Daoy (cell line): ENCODE measurements around the gene CCDC112. TPM values are rescaled to one million over a fixed set of nuclear protein-coding genes. Genes with fewer than 3 reads are reported as not detected.

ENCODE experiments used
- DNase-seq: peaks from one replicate; pipeline ENCODE4 v3.0.0-alpha.2; 2015; ENCODE audit warnings: low read depth
- total RNA-seq: library from RNA; depleted of rRNA; stranded (reverse); fragments of >200 nt; shearing (Covaris generic); gene quantifications from 2 replicates; pipeline ENCODE4 v1.2.3, GENCODE V29; 2014

The CCDC112 gene
- total RNA-seq, 1 experiment from 2014 or later, result 9.7 TPM

DNA sequence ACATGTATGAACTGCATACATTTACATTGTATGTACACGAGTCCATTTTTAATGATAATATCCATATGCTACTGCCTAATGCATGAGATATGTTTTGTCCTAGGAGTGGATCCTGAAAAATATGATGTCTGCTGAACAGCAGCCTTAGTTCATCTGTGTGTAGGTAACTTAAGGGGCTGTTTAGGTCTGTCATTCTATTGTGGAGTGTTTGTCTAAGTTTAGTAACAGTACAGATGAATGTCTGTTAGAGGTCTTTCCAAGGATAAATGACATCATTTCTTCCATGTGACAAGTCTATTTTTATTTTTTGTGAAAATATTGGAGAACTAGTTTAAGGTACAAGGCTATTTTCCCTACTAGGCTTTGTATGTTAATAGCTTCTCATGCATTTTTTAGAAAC is 22.6 kb upstream of the CCDC112 start:
- DNase-seq, result no peak

DNA sequence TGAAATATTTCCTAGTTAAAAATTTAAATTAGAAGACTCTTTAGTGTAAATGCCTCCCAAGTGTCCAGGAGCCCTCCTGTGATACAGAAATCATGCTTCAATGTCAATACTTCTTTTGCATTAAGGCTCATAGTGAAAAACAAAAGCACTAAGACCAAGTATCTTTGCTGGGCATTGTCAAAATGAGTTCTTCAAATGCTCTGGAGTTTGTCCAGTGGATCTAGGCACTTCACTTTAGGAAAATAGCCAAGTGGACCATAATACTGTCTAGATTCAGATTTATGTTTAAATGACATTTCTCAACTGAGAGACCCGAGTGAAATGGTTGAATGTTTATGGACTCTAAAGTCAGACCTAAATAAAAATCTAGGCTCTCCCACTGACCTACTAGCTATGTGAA is 21.3 kb upstream of the CCDC112 start:
- no peak for DNase-seq

GRCh38 chr5:115317320-115317719 is 20.9 kb upstream of the CCDC112 start:
- no peak for DNase-seq

DNA sequence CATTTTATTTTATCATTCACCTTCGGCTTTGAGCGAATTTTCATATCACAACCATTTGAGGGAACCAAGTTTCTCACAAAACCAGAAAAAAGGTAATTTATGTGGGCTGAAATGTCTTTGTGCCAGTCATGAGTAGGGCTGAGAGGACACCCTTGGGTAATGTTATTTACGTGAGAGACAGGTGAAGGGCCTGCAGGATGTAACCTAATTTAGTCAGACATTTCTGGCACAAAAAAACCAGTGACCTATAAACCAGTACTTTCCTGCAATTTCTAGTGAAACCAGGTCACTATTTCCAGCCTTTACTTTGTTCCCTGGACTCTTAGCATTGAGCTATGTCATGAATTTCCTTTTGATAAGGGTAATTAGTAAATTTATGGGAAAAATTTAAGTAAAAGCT is 17.2 kb upstream of the CCDC112 start:
- DNase-seq, result no peak

DNA sequence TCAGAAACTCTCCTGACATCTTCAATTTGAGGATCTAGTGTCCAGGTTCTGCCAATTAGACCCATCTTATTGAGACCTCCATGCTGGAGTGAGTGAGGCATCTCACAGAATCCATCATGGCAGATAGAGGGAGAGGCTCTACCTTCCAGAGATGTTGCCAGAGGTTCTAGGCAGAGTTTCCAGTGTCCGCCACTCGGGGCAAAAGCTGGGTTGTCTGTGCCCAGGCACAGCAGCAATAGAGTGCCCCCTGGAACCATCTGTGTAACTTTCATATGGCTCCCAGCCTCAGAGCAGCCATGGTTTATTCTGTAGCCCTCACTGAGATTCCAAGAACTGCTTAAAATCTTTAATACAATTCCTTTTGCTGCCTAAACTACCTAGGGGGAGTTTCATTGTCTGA is 16.6 kb upstream of the CCDC112 start:
- peak; percentile 8 for DNase-seq

DNA sequence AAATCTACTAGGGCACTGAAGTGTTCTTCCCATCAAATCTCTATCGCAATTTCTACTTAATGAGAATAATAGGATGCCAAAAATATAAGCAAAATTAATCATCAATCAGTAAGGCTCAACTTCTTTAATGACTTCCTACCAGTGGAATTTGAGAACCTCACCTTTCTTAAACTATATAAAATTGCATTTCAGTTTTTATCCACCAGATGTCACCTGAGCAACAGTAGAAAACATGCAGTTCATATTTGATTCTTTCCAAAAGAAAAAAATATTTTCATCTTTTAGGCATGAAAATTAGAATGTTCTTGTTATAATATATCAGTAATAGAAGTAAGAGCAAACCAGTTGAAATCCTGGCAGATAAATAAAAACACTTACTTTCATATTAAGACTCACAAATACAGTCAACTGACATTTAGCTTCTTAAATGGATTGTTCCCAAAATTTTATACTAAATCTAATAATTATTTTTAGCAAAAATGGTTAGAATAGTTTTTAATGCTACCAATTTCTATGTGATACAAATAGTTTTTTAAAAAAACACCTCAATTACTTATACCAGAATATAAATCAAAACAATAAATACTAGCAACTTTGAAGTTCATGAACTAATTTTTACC is 13.4 kb upstream of the CCDC112 start:
- peak; percentile 24 for DNase-seq

- no peak for DNase-seq
Observed at GRCh38 chr5:115308815-115309214, 12.4 kb upstream of the CCDC112 start.

- no peak for DNase-seq
Observed at GRCh38 chr5:115306011-115306536, 9.6 kb upstream of the CCDC112 start.

- no peak for DNase-seq
Observed at GRCh38 chr5:115304496-115304895, 8.0 kb upstream of the CCDC112 start.

DNA sequence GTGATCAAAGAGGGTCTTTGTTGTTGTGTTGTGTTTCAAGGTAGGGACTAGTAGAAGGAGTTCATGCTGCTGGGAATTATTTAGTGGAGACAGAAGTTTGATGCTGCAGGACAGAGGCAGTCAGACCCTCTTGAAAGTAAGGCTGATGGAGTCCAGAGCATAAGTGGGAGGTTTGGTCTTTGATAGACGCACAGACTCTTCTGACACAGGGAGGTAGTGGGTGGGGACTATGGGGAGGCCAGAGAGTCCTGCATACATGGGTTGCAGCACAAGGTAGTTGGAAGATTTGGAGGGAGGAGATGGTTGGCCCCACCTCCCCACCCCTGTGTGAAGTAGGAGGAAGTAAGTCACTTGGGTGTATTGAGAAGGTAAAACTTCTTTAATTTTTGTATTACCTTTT is 2.4 kb upstream of the CCDC112 start:
- DNase-seq, result no peak

GRCh38 chr5:115297031-115297430 is 577 bp upstream of the CCDC112 start:
- DNase-seq, result peak; percentile 6

DNA sequence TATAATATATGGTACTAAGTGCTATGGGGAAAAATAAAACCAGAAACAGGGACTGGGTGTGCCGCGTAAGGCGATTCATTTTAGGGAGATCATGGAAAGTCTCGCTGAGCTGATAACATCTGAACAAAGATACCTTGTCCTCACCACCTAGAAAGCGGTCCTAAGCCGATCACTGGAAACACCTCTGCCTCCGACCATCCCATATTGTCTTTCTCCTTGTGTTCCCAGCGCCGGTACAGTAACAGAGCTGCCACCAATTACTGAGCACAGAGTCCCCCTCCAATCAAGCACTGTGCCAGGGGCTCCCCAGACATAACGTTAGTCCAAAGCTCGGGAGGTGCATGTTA is 704 bp downstream of the CCDC112 start:
- DNase-seq, result no peak

DNA sequence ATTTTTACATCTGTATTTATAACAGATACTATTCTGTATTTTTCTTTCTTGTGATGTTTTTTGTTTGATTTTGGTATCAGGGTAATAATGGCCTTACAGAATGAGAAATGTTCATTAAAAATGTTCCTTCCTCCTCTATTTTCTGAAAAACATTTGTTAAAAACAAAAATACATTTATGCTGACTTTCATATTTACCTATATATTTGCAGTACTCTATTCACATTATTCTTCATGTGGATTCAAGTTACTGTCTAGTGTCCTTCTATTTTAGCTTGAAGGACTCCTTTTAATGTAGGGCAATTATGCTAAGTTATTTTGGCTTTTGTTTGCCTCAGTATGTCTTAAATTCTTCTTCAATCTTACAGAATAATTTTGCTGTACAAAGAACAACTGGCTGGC is 5.1 kb downstream of the CCDC112 start:
- DNase-seq, result no peak

DNA sequence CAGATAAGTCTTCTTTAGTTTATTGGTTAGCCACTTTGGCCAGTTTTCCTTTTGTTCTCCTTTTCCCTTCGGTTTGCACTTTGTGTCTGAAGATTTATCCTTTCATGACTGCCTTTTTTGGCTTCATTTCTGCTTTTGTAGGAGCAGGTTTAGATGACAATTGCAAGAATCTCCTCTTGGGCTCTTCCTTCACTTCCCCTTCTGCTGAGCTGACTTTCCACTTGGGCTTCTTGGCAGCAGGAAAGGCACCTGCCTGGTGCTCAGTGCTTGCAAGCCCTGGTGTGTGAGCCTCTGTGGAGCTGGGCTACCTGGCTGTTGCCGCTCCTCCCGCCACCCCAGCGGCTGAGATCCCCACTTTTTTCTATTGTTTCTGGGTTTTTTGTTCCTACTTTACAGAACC is 7.3 kb downstream of the CCDC112 start:
- no peak for DNase-seq

DNA sequence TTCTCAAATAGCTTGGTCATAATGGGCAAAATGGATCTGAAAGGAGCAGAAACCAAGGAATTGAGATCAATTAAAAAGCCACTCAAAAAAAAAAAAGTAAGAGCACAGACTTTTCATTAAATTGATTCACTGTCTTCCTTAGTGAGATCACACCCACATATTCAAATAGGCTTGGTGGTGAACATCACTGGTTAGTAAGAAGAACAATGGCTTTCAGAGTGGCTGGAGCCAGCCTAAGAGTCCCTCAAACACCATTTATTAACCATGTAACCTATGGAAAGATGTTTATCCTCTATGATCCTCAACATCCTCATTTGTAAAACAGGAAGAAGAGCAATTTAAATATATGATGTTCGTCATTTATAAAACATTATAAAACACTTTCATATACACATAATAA is 12.4 kb downstream of the CCDC112 start:
- no peak for DNase-seq

- DNase-seq, result no peak
Observed at GRCh38 chr5:115282131-115282530, 14.3 kb downstream of the CCDC112 start.

- DNase-seq, result no peak
Observed at GRCh38 chr5:115274584-115274983, 21.9 kb downstream of the CCDC112 start.

GRCh38 chr5:115272297-115272958 is 24.0 kb downstream of the CCDC112 start:
- DNase-seq, result no peak

DNA sequence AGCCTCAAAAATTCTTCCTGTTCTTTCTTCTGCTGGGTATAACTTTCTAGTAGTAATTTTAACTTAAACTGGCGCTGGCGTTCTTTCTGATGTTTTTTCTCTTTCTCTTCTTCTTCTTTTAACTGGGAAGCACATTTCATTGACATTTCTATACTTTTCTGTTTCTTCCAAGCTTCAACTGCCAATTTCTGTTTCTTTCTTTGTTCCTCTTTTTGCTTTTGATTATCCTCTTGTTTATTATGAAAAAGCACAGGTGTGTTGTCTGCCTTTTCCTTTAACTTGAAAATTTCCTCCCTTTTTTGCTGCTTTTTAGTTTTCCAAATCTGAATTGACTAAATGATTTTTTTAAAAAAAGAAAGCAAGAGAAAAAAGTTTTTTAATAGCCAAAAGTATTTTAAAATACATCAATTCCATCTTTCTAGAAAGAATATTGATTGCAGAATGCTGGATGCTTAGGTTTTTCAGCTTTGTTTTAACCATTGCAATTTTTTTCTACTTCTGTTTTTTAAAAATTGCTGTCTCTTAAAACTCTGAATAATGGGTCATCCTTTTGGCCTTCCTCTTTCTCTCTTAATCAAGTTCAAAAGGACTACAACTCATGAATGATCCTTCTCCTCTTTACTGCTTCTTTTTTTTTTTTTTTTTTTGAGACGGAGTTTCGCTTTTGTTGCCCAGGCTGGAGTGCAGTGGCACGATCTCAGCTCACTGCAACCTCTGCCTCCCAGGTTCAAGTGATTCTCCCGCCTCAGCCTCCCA is 25.0 kb downstream of the CCDC112 start:
- no peak for DNase-seq

GRCh38 chr5:115267617-115268016 is 28.8 kb downstream of the CCDC112 start:
- no peak for DNase-seq

DNA sequence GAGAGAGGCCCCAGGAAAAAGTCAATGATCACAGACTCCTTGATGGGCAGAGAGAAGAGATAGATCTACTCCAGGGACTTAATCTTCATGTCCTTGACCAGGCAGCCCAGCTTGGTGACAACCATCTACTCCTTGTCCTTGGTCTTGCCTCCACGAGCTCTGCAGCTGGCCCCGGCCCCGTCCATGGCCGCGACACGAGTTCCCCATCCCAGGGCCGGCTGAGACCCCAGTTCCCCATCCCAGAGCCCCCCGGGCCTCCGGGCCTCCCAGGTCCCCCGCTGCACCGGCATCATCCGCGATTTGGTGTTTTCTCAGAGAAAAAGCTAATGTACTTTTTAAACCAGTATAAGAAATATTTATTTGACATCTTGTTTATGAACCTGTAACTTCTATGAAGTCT is 31.2 kb downstream of the CCDC112 start:
- no peak for DNase-seq

DNA sequence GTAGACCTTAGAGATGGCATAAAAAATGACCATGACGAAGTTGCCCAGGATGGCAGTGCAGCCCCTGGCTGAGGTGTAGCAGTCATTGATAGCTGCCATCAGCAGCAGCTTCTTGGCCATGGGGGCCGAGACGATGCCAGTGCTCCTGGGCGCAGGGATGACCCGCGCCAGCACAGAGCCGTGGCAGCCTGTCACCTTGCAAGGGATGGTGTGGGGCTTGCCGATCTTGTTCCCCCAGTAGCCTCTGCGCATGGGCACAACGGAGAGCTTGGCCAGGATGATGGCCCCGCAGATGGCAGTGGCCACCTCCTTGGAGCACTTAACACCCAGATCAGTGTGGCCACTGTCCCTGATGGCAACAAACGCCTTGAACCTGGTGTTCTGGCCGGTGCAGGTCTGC is 31.7 kb downstream of the CCDC112 start:
- DNase-seq, result no peak

- no peak for DNase-seq
Observed at GRCh38 chr5:115263078-115263380, 33.4 kb downstream of the CCDC112 start.
